Measurements from ENCODE around the gene MAEA. TPM values are rescaled to one million over a fixed set of nuclear protein-coding genes. Genes with fewer than 3 reads are reported as not detected.

MAEA gene
- polyA plus RNA-seq, 1 experiment, result 73.3 TPM

- Histone ChIP-seq H3K27me3 (ENCODE audit: control insufficient read depth, insufficient read depth, low read length) (no peaks in the 10 kb centered on the region), H3K9me3 (ENCODE audit: control insufficient read depth, insufficient read depth, low read length) (no peaks in the 10 kb centered on the region; the same call in 1 of the 2 replicates), H3K27ac (ENCODE audit: low read depth, low read length) (no peak overlapping the region), H3K4me3 (ENCODE audit: low read depth, low read length) (no peak overlapping the region)
- ChIA-PET POLR2A (no interaction called here), CTCF (no interaction called here)
- TF ChIP-seq, protein P1, sequence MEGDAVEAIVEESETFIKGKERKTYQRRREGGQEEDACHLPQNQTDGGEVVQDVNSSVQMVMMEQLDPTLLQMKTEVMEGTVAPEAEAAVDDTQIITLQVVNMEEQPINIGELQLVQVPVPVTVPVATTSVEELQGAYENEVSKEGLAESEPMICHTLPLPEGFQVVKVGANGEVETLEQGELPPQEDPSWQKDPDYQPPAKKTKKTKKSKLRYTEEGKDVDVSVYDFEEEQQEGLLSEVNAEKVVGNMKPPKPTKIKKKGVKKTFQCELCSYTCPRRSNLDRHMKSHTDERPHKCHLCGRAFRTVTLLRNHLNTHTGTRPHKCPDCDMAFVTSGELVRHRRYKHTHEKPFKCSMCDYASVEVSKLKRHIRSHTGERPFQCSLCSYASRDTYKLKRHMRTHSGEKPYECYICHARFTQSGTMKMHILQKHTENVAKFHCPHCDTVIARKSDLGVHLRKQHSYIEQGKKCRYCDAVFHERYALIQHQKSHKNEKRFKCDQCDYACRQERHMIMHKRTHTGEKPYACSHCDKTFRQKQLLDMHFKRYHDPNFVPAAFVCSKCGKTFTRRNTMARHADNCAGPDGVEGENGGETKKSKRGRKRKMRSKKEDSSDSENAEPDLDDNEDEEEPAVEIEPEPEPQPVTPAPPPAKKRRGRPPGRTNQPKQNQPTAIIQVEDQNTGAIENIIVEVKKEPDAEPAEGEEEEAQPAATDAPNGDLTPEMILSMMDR (IDR thresholded peaks at IDR 0.05; ENCODE audit: low read depth, low read length), result no peak
- DNase-seq (ENCODE audit: low read depth, low spot score), result no peak
These were observed 88.0 kb downstream of the MAEA start for GRCh38 chr4:1377606-1378261.

- no peak for DNase-seq (ENCODE audit: low read depth, low spot score)
- Histone ChIP-seq H3K27ac (ENCODE audit: low read depth, low read length) (no peak overlapping the region), H3K27me3 (ENCODE audit: control insufficient read depth, insufficient read depth, low read length) (no peaks in the 10 kb centered on the region), H3K9me3 (ENCODE audit: control insufficient read depth, insufficient read depth, low read length) (no peaks in the 10 kb centered on the region; the same call in 1 of the 2 replicates), H3K4me3 (ENCODE audit: low read depth, low read length) (no peak overlapping the region)
- ChIA-PET CTCF (no interaction called here), POLR2A (no interaction called here)
- TF ChIP-seq, protein P1 (IDR thresholded peaks at IDR 0.05; ENCODE audit: low read depth, low read length), result no peak
These were observed 89.0 kb downstream of the MAEA start for GRCh38 chr4:1378559-1379231.

DNA sequence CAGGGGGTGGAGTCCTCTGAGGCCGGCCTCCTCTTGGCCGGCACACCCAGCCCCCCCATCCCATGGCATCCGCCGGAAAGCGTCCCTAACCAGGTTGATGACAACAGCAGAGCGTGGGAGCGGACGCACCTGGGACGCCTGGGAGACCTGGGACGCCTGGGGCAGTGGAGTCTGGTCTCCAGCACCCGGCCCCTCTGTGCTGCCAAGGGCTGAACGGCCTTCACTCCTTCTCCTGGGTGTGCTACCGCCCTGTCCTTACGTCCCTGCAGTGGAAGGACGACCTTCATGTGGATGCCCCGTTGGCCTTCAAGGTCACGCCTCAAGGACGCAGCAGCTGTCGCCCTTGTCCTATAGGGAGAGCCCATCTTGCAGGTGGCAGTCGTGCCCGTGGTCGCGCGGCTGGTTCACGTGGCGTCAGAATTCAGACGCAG lies 89.7 kb downstream of the MAEA start:
- ChIA-PET POLR2A (no interaction called here), CTCF (no interaction called here)
- TF ChIP-seq, protein P1 (IDR thresholded peaks at IDR 0.05; ENCODE audit: low read depth, low read length), result no peak
- H3K27ac ChIP-seq (ENCODE audit: low read depth, low read length), result no peak overlapping the region
- DNase-seq (ENCODE audit: low read depth, low spot score), result no peak
- no peaks in the 10 kb centered on the region for H3K27me3 ChIP-seq (ENCODE audit: control insufficient read depth, insufficient read depth, low read length)
- H3K4me3 ChIP-seq (ENCODE audit: low read depth, low read length), result no peak overlapping the region
- no peaks in the 10 kb centered on the region; the same call in 1 of the 2 replicates for H3K9me3 ChIP-seq (ENCODE audit: control insufficient read depth, insufficient read depth, low read length)

DNA sequence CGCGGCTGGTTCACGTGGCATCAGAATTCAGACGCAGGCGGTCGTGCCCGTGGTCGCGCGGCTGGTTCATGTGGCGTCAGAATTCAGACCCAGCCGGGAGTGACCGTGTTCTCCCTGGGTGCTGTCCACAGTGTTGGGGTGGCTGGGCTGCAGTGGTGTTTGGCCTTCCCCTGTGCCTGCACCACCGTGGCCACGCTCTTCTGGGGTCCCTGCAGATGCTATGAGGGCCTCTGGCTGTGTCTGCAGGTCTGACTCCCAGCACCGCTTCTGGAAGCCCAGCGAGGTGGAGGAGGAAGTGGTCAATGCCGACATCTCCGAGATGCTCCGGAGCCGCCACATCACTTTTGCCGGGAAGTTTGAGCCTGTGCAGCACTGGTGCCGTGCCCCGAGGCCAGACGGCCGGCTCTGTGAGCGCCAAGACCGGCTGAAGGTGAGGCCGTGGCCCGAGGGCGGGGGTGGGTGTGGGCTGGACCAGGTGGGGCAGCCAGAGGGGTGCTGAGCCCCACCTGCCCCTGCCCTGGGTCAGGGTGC lies 90.2 kb downstream of the MAEA start:
- POLR2A ChIA-PET, result no interaction called here
- Histone ChIP-seq H3K4me3 (ENCODE audit: low read depth, low read length) (no peak overlapping the region), H3K27ac (ENCODE audit: low read depth, low read length) (no peak overlapping the region), H3K9me3 (ENCODE audit: control insufficient read depth, insufficient read depth, low read length) (no peaks in the 10 kb centered on the region; the same call in 1 of the 2 replicates), H3K27me3 (ENCODE audit: control insufficient read depth, insufficient read depth, low read length) (no peaks in the 10 kb centered on the region)
- DNase-seq (ENCODE audit: low read depth, low spot score), result no peak
- TF ChIP-seq, protein P1 (IDR thresholded peaks at IDR 0.05; ENCODE audit: low read depth, low read length), result no peak
- CTCF ChIA-PET, result no interaction called here
